ENCODE data around the gene ZNRD2.

GRCh38 chr11:65585396-65586246 is 15.3 kb downstream of the ZNRD2 start:
- TF ChIP-seq CTCF (IDR thresholded peaks at IDR 0.05; ENCODE audit: insufficient read depth, low read length, poor library complexity, severe bottlenecking), result no peak
- TF ChIP-seq EZH2phosphoT487 (conservative IDR thresholded peaks at IDR 0.05; ENCODE audit: low read length), result no peak
